Neural cell (in vitro differentiated cells): ENCODE measurements around the gene IMMP2L. TPM values are rescaled to one million over a fixed set of nuclear protein-coding genes. Genes with fewer than 3 reads are reported as not detected.
A peak's percentile ranks its signal among the peaks of the same experiment; 100 is the strongest.

Experiments
- H2AFZ ChIP-seq: fragments of 200-600, 300-800 bp; sonication (generic), shearing (Covaris generic); 2 replicates; pipeline ENCODE4 v1.6.0; 2014; ENCODE audit warnings: low read depth, mild to moderate bottlenecking, antibody characterized with exemption, low read length, moderate library complexity
- H3F3A ChIP-seq: fragments of 200-600 bp; shearing (Covaris generic); 2 replicates; pipeline ENCODE4 v1.6.1; 2016; ENCODE audit warnings: mild to moderate bottlenecking, moderate library complexity, mixed read lengths, antibody characterized with exemption, low read length; ENCODE audit not compliant: insufficient read depth, poor library complexity, severe bottlenecking
- H3K27ac ChIP-seq: fragments of 200-600, 300-800 bp; sonication (generic), shearing (Covaris generic); 2 replicates; pipeline ENCODE4 v1.5.1; 2014; ENCODE audit warnings: mild to moderate bottlenecking, low read length, moderate library complexity
- H3K27me3 ChIP-seq: fragments of 300-800, 200-600 bp; sonication (generic), shearing (Covaris generic); 2 replicates; pipeline ENCODE4 v1.6.0; 2014; ENCODE audit warnings: mild to moderate bottlenecking, low read depth, low read length, moderate library complexity; ENCODE audit not compliant: insufficient read depth
- H3K36me3 ChIP-seq: fragments of 300-800, 200-600 bp; sonication (generic), shearing (Covaris generic); 2 replicates; pipeline ENCODE4 v1.5.1; 2014; ENCODE audit warnings: mild to moderate bottlenecking, antibody characterized with exemption, low read length, moderate library complexity; ENCODE audit not compliant: insufficient read depth
- H3K4me2 ChIP-seq: fragments of 300-800, 200-600 bp; sonication (generic), shearing (Covaris generic); 2 replicates; pipeline ENCODE4 v1.6.0; 2014; ENCODE audit warnings: mild to moderate bottlenecking, low read length
- H3K4me3 ChIP-seq: fragments of 300-800, 200-600 bp; sonication (generic), shearing (Covaris generic); 2 replicates; pipeline ENCODE4 v1.5.1; 2014; ENCODE audit warnings: mild to moderate bottlenecking, low read length, moderate library complexity
- H3K79me2 ChIP-seq: fragments of 200-600 bp; shearing (Covaris generic); replicated peaks from 2 replicates; pipeline ENCODE4 v1.6.0; 2014; ENCODE audit warnings: mild to moderate bottlenecking, low read length, moderate library complexity; ENCODE audit not compliant: insufficient read depth
- H3K9ac ChIP-seq: fragments of 300-800, 200-600 bp; sonication (generic), shearing (Covaris generic); 2 replicates; pipeline ENCODE4 v1.6.1; 2016; ENCODE audit warnings: mild to moderate bottlenecking, low read length, mixed read lengths
- H3K9me2 ChIP-seq: fragments of 200-600 bp; shearing (Covaris generic); 2 replicates; pipeline ENCODE4 v1.6.1; 2016; ENCODE audit warnings: mild to moderate bottlenecking, low read length, mixed read lengths; ENCODE audit not compliant: insufficient read depth
- H3K9me3 ChIP-seq: fragments of 200-600, 300-800 bp; sonication (generic), shearing (Covaris generic); 2 replicates; pipeline ENCODE4 v1.6.1; 2016; ENCODE audit warnings: mild to moderate bottlenecking, mixed run types, low read length, moderate library complexity, mixed read lengths
- H4K20me1 ChIP-seq: fragments of 200-600 bp; shearing (Covaris generic); 2 replicates; pipeline ENCODE4 v1.6.1; 2016; ENCODE audit warnings: mild to moderate bottlenecking, mixed run types; ENCODE audit not compliant: insufficient read depth
- EP300 ChIP-seq: fragments of 450-650 bp; conservative IDR thresholded peaks from 2 replicates; pipeline ENCODE4 v1.6.1; 2014; ENCODE audit warnings: antibody characterized with exemption, mild to moderate bottlenecking, moderate library complexity; ENCODE audit not compliant: poor library complexity, severe bottlenecking
- EZH2 ChIP-seq: fragments of 200-600, 300-800 bp; shearing (Covaris generic), sonication (generic); IDR thresholded peaks from 2 replicates; pipeline ENCODE4 v1.6.1; 2014; ENCODE audit warnings: antibody characterized with exemption, low read length, borderline replicate concordance, mild to moderate bottlenecking; ENCODE audit not compliant: insufficient read depth, poor library complexity, severe bottlenecking
- MXI1 ChIP-seq: fragments of 450-650 bp; conservative IDR thresholded peaks from 2 replicates; pipeline ENCODE4 v1.6.1; 2014; ENCODE audit warnings: antibody characterized with exemption, mild to moderate bottlenecking; ENCODE audit not compliant: poor library complexity, severe bottlenecking
- POLR2AphosphoS5 ChIP-seq: IDR thresholded peaks from 2 replicates; pipeline ENCODE4 v1.6.1; 2012
- RAD21 ChIP-seq: fragments of 450-650 bp; conservative IDR thresholded peaks from 2 replicates; pipeline ENCODE4 v1.6.1; 2014; ENCODE audit warnings: antibody characterized with exemption, mild to moderate bottlenecking, moderate library complexity
- SMC3 ChIP-seq: fragments of 450-650 bp; conservative IDR thresholded peaks from 2 replicates; pipeline ENCODE4 v1.6.1; 2014; ENCODE audit warnings: antibody characterized with exemption, mild to moderate bottlenecking, moderate library complexity; ENCODE audit not compliant: poor library complexity
- TAF1 ChIP-seq: IDR thresholded peaks from 2 replicates; pipeline ENCODE4 v1.6.1; 2012; ENCODE audit warnings: low read depth
- polyA plus RNA-seq: library from polyadenylated mRNA; depleted of rRNA; stranded (reverse); fragments of >200 nt; gene quantifications from 2 replicates; pipeline ENCODE4 v1.2.3, GENCODE V29; 2014
- TF ChIP-seq, protein P1 (sequence below): fragments of 450-650 bp; IDR thresholded peaks from 2 replicates; pipeline ENCODE4 v1.5.1; 2014; ENCODE audit warnings: antibody characterized with exemption, mild to moderate bottlenecking, moderate library complexity; ENCODE audit not compliant: poor library complexity, severe bottlenecking
- TF ChIP-seq, protein P2 (sequence below): IDR thresholded peaks from 2 replicates; pipeline ENCODE4 v1.6.1; 2012; ENCODE audit warnings: borderline replicate concordance

The IMMP2L gene
- polyA plus RNA-seq, 1 donor from 2014 or later, result 9.7 TPM

DNA sequence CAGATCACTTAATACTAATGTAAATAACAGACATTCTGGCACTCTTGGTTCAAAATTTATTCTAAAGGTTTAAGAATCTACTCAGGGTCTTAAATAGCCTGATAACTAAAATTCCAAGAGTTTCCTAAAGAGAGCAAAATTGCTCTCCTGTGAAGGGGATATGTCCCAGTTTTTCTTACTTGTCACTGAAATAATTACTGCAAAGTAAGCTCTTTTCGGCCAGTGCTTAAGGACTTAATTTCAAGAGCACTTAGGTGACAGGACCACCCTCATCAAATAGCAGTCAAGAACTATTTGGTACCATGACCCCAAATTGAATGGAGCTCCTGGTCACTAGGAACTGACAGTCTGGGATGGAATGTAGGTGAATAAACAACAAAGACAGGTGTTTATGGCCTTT lies 1.8 kb upstream of the IMMP2L start:
- Histone ChIP-seq H3K9me3 (no peaks in the 10 kb centered on the region), H3K9me2 (no peaks in the 10 kb centered on the region), H4K20me1 (no peaks in the 10 kb centered on the region), H2AFZ (no peak overlapping the region), H3K27ac (no peak overlapping the region), H3F3A (no peaks in the 10 kb centered on the region), H3K79me2 (no peaks in the 10 kb centered on the region), H3K27me3 (no peaks in the 10 kb centered on the region), H3K9ac (no peak overlapping the region), H3K4me3 (no peak overlapping the region), H3K36me3 (no peaks in the 10 kb centered on the region), H3K4me2 (no peak overlapping the region)
- TF ChIP-seq, protein P1, sequence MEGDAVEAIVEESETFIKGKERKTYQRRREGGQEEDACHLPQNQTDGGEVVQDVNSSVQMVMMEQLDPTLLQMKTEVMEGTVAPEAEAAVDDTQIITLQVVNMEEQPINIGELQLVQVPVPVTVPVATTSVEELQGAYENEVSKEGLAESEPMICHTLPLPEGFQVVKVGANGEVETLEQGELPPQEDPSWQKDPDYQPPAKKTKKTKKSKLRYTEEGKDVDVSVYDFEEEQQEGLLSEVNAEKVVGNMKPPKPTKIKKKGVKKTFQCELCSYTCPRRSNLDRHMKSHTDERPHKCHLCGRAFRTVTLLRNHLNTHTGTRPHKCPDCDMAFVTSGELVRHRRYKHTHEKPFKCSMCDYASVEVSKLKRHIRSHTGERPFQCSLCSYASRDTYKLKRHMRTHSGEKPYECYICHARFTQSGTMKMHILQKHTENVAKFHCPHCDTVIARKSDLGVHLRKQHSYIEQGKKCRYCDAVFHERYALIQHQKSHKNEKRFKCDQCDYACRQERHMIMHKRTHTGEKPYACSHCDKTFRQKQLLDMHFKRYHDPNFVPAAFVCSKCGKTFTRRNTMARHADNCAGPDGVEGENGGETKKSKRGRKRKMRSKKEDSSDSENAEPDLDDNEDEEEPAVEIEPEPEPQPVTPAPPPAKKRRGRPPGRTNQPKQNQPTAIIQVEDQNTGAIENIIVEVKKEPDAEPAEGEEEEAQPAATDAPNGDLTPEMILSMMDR, result no peak
- no peak for TF ChIP-seq POLR2AphosphoS5
- TF ChIP-seq MXI1, result no peak
- TF ChIP-seq SMC3, result no peak
- TF ChIP-seq, protein P2, sequence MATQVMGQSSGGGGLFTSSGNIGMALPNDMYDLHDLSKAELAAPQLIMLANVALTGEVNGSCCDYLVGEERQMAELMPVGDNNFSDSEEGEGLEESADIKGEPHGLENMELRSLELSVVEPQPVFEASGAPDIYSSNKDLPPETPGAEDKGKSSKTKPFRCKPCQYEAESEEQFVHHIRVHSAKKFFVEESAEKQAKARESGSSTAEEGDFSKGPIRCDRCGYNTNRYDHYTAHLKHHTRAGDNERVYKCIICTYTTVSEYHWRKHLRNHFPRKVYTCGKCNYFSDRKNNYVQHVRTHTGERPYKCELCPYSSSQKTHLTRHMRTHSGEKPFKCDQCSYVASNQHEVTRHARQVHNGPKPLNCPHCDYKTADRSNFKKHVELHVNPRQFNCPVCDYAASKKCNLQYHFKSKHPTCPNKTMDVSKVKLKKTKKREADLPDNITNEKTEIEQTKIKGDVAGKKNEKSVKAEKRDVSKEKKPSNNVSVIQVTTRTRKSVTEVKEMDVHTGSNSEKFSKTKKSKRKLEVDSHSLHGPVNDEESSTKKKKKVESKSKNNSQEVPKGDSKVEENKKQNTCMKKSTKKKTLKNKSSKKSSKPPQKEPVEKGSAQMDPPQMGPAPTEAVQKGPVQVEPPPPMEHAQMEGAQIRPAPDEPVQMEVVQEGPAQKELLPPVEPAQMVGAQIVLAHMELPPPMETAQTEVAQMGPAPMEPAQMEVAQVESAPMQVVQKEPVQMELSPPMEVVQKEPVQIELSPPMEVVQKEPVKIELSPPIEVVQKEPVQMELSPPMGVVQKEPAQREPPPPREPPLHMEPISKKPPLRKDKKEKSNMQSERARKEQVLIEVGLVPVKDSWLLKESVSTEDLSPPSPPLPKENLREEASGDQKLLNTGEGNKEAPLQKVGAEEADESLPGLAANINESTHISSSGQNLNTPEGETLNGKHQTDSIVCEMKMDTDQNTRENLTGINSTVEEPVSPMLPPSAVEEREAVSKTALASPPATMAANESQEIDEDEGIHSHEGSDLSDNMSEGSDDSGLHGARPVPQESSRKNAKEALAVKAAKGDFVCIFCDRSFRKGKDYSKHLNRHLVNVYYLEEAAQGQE, result no peak
- no peak for TF ChIP-seq EP300
- TF ChIP-seq RAD21, result no peak
- TF ChIP-seq TAF1, result no peak
- no peak for TF ChIP-seq EZH2

DNA sequence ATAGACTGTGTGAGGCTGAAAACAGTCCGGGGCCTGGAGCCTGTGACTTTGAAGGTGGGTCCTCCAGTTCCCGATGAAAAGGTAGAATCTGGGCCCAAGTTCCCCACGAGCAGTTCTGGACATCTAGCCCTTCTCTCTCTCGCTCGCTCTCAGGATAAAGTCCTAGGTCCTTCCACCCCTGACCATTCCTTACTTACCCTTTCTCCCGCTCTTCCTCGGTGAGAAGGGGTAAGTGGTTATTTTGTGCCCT lies 713 bp downstream of the IMMP2L start:
- H3K9me3 ChIP-seq, result no peaks in the 10 kb centered on the region
- H3K9ac ChIP-seq, result peak overlapping the region; percentile 72
- H3K9me2 ChIP-seq, result no peaks in the 10 kb centered on the region
- no peak overlapping the region for H3K27ac ChIP-seq
- peak overlapping the region; percentile 81 for H3K4me3 ChIP-seq
- H3K4me2 ChIP-seq, result peak overlapping the region; percentile 56
- peak overlapping the region; percentile 77 for H2AFZ ChIP-seq
- no peaks in the 10 kb centered on the region for H3F3A ChIP-seq
- TF ChIP-seq EP300 (no peak), MXI1 (no peak), POLR2AphosphoS5 (no peak), TAF1 (no peak), SMC3 (no peak), EZH2 (no peak), RAD21 (no peak)
- TF ChIP-seq, protein P1, result no peak
- TF ChIP-seq, protein P2, result no peak
- H3K27me3 ChIP-seq, result no peaks in the 10 kb centered on the region
- no peaks in the 10 kb centered on the region for H4K20me1 ChIP-seq
- no peaks in the 10 kb centered on the region for H3K79me2 ChIP-seq
- H3K36me3 ChIP-seq, result no peaks in the 10 kb centered on the region
